ENCODE results near the gene PAM.

DNA sequence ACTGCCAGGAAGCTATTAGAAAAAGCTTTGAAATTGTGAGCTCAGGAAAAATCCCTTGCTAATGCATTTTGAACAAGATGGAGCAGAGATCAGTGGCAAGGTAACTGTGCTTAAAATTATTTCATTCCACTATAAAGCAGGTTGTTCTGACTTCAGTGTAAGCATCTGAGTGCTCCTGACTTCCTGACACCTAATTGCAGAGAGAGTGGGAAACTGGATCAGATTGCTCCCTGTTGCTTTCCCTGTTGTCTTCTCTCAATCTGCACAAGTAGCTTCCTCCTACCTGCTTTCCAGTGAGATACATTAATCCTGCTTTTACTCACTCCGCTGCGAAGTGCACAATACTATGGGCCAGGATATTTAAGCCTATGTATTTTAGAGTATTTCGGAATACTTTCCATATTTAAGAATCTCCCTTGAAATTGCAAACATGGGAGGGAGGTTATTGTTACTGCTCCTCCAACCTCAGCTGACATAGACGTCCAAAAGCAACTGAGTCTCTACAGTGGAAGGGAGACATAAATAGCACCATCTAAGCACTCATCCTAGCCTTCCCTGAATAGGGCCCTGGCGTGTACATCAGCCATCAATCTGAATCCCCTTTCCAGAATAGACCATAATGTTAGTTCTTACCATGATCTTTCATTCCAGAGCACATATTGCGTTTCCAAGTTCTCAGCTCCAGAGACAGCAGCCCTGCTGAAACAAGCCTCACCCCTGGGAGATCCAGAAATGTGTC, 178.8 kb downstream of the PAM start:
- TF ChIP-seq, protein P1, sequence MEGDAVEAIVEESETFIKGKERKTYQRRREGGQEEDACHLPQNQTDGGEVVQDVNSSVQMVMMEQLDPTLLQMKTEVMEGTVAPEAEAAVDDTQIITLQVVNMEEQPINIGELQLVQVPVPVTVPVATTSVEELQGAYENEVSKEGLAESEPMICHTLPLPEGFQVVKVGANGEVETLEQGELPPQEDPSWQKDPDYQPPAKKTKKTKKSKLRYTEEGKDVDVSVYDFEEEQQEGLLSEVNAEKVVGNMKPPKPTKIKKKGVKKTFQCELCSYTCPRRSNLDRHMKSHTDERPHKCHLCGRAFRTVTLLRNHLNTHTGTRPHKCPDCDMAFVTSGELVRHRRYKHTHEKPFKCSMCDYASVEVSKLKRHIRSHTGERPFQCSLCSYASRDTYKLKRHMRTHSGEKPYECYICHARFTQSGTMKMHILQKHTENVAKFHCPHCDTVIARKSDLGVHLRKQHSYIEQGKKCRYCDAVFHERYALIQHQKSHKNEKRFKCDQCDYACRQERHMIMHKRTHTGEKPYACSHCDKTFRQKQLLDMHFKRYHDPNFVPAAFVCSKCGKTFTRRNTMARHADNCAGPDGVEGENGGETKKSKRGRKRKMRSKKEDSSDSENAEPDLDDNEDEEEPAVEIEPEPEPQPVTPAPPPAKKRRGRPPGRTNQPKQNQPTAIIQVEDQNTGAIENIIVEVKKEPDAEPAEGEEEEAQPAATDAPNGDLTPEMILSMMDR (IDR thresholded peaks at IDR 0.05) = no peak
- no peak for TF ChIP-seq POLR2A (IDR thresholded peaks at IDR 0.05)
- no peak for TF ChIP-seq POLR2AphosphoS5 (IDR thresholded peaks at IDR 0.05; ENCODE audit: insufficient read depth in 1 of 2, low read depth in 1 of 2)
